ENCODE measurements around the gene RAB44. TPM values are rescaled to one million over a fixed set of nuclear protein-coding genes. Genes with fewer than 3 reads are reported as not detected.
A peak's percentile ranks its signal among the peaks of the same experiment; 100 is the strongest.

The RAB44 gene
- total RNA-seq, 1 donor from 2014 or later, result 0.16 TPM

DNA sequence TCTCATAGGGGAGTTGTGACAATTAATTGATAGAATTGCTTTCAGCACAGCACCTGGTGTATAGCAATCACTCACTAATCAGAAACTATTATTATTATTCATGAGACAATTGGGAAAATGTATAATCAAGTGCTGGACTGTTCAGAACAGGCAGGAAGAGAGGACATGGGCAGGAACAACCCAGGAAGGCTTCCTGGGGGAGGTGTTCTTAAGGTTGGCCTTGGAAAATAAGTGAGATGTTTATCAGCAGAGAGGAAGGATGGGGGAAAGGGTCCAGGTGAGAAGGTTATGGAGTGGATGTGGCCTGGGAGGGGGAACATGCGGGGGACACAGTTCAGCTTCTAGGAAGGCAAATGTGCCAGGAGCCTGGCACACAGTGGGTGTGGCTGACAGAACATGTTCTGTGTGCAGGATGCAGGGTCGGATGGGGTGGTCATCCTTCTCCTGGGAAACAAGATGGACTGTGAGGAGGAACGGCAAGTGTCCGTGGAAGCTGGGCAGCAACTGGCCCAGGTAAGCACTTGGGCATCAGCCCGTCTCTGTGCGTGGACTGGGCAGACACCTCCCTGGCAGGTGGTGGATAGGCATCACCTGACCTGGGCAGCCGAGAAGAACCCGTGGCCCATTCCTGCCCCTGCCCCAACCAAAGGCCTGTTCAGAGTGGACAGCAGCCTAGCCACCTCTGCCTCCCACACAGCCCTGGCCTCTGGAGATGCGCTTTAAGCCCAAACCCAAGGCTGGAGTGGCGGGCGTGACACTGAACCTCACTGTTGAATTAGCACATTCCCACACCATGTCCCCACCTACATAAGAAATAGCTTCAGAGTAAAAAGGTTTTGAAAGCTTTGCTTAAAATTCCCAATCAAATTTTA lies 30.9 kb downstream of the RAB44 start:
- Mint-ChIP-seq H3K4me1 (ENCODE audit: low read depth, unreplicated experiment) (peaks cover 31% of the 10 kb centered on the region), H3K9me3 (ENCODE audit: unreplicated experiment) (no peaks in the 10 kb centered on the region), H3K27ac (ENCODE audit: unreplicated experiment) (peak overlapping the region; percentile 94), H3K4me3 (ENCODE audit: unreplicated experiment) (no peak overlapping the region), H3K36me3 (ENCODE audit: low read depth, unreplicated experiment) (no peaks in the 10 kb centered on the region), H3K27me3 (ENCODE audit: low read depth, unreplicated experiment) (peaks cover 10% of the 10 kb centered on the region)
- Histone ChIP-seq H3K79me2 (ENCODE audit: insufficient read depth, low read length) (no peaks in the 10 kb centered on the region), H3K27me3 (ENCODE audit: insufficient read depth, low read length) (no peaks in the 10 kb centered on the region), H3K27ac (ENCODE audit: low read depth, low read length) (no peak overlapping the region), H3K36me3 (ENCODE audit: insufficient read depth, low read length) (no peaks in the 10 kb centered on the region), H4K20me1 (ENCODE audit: insufficient read depth, low read length) (no peaks in the 10 kb centered on the region), H3K4me2 (ENCODE audit: low read length) (no peak overlapping the region), H3K9me3 (ENCODE audit: insufficient read depth, low read depth, low read length) (no peaks in the 10 kb centered on the region), H3K4me1 (ENCODE audit: insufficient read depth, low read length) (no peaks in the 10 kb centered on the region), H3K4me3 (ENCODE audit: insufficient read depth, low read depth, low read length) (no peak overlapping the region), H2AFZ (ENCODE audit: low read depth, low read length) (no peak overlapping the region), H3K9ac (ENCODE audit: low read length) (no peak overlapping the region)
- no peak for DNase-seq (ENCODE audit: low read depth)
- TF ChIP-seq CTCF (IDR thresholded peaks at IDR 0.05; ENCODE audit: insufficient read depth, low read depth, low read length), result no peak
- TF ChIP-seq EZH2 (IDR thresholded peaks at IDR 0.05; ENCODE audit: insufficient read depth, low read length), result no peak
- no peak for FAIRE-seq

DNA sequence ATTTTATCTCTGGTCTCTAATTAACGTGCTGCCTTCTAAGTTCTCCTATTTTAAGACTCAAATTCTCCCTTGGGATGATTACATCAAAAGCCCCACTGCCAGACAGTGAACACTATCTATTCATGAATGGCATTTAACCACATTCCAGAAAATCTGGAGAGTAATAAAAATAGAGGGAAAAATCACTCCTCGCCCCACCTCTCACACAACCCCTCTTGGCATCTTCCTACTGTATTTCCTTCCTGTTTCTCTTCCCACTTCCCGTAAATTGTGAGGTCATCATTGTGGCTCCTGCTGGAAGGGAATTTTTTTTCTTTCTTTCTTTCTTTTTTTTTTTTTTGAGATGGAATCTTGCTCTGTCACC lies 31.5 kb downstream of the RAB44 start:
- no peaks in the 10 kb centered on the region for H3K79me2 ChIP-seq (ENCODE audit: insufficient read depth, low read length)
- Mint-ChIP-seq H3K9me3 (ENCODE audit: unreplicated experiment) (no peaks in the 10 kb centered on the region), H3K4me3 (ENCODE audit: unreplicated experiment) (no peak overlapping the region), H3K4me1 (ENCODE audit: low read depth, unreplicated experiment) (peaks cover 31% of the 10 kb centered on the region), H3K27ac (ENCODE audit: unreplicated experiment) (peak overlapping the region; percentile 15), H3K36me3 (ENCODE audit: low read depth, unreplicated experiment) (no peaks in the 10 kb centered on the region), H3K27me3 (ENCODE audit: low read depth, unreplicated experiment) (peaks cover 15% of the 10 kb centered on the region)
- no peak overlapping the region for H3K4me3 ChIP-seq (ENCODE audit: insufficient read depth, low read depth, low read length)
- no peaks in the 10 kb centered on the region for H4K20me1 ChIP-seq (ENCODE audit: insufficient read depth, low read length)
- no peaks in the 10 kb centered on the region for H3K27me3 ChIP-seq (ENCODE audit: insufficient read depth, low read length)
- DNase-seq (ENCODE audit: low read depth) (no peak), FAIRE-seq (no peak)
- no peak overlapping the region for H3K9ac ChIP-seq (ENCODE audit: low read length)
- no peak overlapping the region for H2AFZ ChIP-seq (ENCODE audit: low read depth, low read length)
- H3K36me3 ChIP-seq (ENCODE audit: insufficient read depth, low read length), result no peaks in the 10 kb centered on the region
- no peak for TF ChIP-seq CTCF (IDR thresholded peaks at IDR 0.05; ENCODE audit: insufficient read depth, low read depth, low read length)
- no peak for TF ChIP-seq EZH2 (IDR thresholded peaks at IDR 0.05; ENCODE audit: insufficient read depth, low read length)
- H3K4me2 ChIP-seq (ENCODE audit: low read length), result no peak overlapping the region
- H3K27ac ChIP-seq (ENCODE audit: low read depth, low read length), result no peak overlapping the region
- no peaks in the 10 kb centered on the region for H3K4me1 ChIP-seq (ENCODE audit: insufficient read depth, low read length)
- H3K9me3 ChIP-seq (ENCODE audit: insufficient read depth, low read depth, low read length), result no peaks in the 10 kb centered on the region

All from astrocyte (in vitro differentiated cells and primary cell).